Limb (tissue), 2 donors: ENCODE measurements around the gene UQCRH.
A peak's percentile ranks its signal among the peaks of the same experiment; 100 is the strongest.

Experiments
- DNase-seq, 2 donors: peaks; one replicate each; pipeline ENCODE4 v3.0.0-alpha.2; 2016; ENCODE audit errors: extremely low spot score in 2 of 2

The UQCRH gene

DNA sequence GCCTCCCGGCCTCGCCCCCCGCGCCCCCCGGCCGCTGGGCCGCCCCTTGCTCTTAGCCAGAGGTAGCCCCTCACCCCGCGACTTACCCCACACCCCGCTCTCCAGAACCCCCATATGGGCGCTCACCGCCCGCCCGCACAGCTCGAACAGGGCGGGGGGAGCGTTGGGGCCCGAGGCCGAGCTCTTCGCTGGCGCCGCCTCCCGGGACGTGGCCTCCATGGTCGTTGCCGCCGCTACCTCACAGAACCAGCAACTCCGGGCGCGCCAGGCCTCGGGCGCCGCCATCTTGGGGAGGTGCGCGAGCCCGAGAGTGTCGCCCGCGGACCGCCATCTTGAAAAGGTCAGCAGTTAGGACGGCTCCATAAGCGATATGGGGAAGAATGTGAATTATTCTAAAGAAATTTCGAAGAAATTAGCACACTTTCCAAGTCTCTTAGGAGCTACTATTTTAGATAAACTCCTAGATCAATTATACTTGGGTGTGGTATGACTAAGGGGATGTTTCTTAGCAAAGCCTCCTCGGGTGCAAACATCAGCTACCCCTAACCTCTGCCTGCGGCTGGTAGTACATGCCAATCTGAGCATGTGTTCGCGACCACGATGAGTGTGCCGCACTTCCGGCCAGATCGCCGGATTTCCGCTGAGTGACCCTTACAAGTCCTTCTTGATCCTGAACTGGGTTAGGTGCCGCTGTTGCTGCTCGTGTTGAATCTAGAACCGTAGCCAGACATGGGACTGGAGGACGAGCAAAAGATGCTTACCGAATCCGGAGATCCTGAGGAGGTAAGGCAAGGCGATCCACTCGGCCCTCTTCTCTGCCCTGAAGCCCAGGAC is at the start of gene UQCRH, which contains the start of gene LRRC41:
TSS of gene UQCRH (plus strand) at position 661 of the 834 bp plus-strand sequence. CDS start at position 730, 69 bp downstream.
TSS of gene LRRC41 (minus strand) at position 579 of the 834 bp plus-strand sequence. CDS start at position 285, 294 bp downstream.
- DNase-seq = peak; percentile 95 to 96

DNA sequence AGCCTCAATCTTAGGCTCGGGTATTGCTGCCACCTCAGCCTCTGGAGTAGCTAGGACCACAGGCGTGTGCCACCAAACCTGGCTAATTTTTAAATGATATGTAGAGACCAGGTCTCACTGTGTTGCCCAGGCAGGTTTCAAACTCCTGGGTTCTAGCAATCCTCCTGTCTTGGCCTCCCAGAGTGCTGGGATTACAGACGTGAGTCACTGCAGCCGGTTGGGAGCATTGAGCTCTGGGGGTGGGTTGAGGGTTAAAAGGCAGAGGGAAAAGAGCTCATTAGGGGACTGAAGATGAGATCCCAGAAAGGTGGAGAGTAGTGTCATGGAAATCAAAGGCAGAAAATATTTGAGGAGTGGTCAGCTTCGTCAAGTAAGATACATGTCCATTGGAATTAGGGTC is 48.8 kb upstream of the UQCRH start:
- no peak for DNase-seq

DNA sequence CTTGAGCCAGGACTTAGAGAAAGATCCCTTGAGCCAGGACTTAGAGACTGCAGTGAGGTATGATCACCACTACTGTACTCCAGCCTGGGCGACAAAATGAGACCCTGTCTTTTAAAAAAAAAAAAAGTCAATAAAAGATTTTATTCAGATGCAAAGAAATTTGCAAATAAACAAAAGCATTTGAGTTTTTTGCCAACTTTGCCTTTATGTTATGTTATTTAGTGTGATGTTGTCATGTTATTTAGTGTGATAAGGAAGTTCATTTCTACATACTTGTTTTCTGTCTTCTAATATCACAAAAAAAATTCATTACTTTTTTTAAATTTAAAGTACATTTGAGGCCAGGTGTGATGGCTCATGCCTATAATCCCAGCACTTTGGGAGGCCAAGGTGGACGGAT is 47.0 kb upstream of the UQCRH start:
- no peak for DNase-seq

DNA sequence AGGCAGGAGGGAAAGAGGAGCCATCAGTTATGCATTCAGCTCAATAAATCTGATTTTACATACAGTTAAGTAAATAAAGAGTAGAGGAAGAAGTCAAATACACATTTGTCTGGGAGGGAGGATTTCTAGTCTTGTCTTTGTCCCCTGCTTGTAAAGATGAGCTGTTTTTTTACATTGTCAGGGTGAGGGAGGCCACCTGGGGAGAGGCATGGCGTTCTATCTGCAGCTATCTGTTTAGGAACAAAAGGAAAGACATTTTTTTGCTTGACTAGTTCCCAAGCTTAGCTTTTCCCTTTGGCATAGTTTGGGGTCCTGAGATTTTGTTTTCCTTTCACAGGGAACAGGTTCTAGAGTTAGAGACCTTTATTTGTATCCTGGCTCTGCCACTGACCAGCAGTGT is 41.0 kb upstream of the UQCRH start:
- DNase-seq = no peak

DNA sequence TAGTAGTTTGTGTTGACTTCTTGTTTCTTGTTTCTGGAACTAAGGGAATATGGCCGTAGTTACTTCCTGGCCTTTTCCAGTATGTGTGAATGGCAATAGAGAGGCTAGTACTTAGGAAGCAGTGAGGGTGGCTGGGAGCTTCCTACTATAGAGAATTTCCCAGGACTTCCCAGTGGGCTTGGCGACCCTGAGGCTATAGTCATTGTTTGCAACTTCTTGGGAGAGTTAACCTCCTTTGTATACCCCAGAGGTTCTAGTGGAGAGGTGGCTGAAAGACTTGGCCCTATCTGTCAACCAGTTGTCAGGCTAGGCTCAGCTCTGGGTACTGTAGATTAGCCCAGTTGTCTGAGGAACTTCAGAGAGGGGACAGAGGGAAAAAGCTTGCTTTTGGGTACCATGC is 40.4 kb upstream of the UQCRH start:
- DNase-seq = no peak

DNA sequence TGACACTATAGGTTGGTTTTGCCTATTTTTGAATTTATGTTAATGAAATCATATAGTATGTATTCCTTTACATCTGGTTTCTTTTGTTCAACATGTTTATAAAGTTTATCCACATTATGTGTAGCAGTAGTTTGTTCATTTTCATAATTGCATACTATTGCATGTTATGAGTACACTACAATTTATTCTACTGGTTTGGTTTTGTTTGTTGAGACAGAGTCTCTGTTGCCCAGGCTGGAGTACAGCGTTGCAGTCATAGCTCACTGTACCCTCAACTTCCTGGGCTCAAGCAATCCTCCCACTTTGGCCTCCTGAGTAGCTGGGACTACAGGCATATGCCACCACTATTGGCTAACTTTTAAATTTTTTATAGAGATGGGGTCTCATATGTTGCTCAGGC is 34.9 kb upstream of the UQCRH start:
- DNase-seq = no peak

DNA sequence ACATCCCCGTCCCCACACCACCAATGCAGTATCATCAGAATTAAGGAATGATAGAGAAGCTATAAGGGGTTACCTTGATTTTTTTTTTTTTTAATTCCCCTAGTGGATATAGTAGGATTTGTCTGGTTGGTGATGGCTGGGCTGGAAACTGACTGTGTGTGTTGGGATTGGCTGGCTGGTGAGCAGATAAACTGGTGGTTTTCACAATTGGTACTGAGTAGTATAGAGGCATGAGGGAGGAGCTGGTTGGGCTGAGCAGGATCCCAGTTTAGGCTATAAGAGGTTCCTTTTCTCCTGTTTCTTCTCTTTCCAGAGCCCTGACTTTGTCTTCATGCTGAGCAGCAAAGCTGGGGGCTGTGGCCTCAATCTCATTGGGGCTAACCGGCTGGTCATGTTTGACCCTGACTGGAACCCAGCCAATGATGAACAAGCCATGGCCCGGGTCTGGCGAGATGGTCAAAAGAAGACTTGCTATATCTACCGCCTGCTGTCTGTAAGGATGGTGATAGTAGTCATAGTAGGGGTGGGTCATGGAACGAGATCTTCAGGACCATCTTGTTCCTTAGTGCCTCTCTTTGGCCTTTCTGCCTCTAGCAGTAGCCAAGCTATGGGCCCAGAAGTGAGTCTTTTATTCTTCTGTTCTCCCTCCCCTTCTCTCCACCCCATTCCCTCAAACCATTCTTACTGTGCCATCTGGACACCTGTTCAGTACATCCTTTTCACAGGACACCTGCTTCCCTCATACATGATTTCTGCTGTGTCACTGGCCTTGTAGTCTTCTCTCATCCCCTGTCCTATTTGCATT is 29.1 kb upstream of the UQCRH start:
- no peak for DNase-seq

DNA sequence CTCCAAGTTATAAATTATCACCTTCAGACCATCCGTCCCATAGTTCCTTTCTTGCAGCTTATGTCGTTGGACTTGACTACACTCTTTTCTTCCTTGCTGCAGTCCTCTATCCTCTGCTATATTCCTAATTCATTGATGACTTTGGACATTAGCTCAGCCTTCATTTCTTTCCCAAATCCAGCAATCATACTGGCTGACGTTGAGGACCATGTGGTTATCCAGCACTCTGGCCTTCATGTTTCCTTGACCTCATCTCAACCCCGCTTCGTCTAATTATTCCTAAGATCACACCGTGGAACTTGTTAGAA is 28.5 kb upstream of the UQCRH start:
- no peak for DNase-seq

DNA sequence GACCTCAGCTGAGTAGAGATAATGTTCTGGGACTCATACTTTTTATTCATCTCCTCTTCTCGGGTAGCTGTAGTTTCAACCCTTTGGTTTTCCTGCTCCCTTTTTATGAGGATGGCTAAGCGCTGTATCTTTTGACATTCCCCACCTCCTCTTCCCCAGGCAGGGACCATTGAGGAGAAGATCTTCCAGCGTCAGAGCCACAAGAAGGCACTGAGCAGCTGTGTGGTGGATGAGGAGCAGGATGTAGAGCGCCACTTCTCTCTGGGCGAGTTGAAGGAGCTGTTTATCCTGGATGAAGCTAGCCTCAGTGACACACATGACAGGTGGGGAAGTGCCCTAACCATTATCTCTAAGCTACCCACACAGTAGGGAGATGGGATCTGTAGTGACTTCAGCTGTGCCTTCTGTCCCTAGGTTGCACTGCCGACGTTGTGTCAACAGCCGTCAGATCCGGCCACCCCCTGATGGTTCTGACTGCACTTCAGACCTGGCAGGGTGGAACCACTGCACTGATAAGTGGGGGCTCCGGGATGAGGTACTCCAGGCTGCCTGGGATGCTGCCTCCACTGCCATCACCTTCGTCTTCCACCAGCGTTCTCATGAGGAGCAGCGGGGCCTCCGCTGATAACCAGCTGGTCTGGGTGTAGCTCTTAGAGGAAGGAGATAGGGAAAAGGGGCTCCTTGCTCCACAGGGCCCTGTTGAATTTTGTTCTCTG is 25.7 kb upstream of the UQCRH start:
- DNase-seq = no peak

DNA sequence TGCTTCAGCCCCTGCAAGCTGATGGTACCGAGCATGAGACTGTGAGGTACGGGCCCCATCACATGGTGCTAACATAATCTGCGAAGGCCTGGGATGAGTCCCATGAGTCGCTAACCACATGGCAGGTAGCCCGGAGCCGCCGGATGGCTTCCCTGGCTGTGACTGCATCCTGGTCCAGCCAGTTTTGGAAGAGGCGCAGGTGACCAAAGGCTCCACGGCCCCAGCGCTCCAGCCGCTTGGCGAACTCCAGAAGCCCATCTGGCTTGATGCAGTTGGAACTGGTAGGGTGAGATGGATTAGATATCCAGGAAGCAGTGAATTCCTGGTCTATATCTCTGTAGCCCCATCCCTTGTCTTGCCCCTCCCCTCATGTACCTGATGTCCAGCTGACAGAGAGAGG is 24.7 kb upstream of the UQCRH start:
- no peak for DNase-seq

DNA sequence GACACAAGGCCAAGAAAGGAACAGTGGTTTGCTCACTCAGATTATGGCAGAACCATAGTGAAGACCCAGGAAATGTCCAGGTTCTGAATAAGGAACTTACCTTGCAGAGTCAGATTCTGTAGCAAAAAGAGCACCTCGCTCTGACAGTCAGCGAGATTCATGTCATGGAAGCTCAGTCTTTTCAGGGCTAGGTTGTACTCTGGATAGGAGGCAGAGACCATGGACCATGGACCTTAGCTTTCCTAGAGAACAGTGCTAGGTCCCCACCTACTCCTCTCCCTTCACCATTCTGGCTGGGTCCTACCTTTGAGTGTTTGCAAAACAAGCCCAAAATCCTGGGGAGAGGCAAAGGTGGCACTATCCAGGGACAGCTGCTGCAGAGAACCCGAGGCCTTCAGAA is 23.4 kb upstream of the UQCRH start:
- DNase-seq = no peak

DNA sequence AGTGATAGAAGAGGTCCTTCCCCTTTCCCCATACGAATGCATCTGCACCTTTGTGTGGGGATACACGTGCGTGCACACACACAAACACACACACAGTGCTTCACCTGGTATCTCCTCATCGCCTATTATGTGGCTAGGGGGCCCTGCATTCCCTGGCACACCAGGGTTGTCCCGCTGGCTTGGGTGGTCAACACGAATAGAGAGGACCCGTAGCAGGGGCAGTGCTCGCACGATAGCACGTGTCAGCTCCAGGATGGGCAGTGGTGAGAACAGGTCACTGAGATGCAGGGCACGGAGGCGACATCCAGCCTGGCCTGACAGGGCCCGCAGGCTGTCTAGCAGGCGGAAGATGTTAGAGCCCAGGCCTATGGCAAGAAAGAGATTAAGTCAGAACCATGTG is 22.5 kb upstream of the UQCRH start:
- DNase-seq = no peak

DNA sequence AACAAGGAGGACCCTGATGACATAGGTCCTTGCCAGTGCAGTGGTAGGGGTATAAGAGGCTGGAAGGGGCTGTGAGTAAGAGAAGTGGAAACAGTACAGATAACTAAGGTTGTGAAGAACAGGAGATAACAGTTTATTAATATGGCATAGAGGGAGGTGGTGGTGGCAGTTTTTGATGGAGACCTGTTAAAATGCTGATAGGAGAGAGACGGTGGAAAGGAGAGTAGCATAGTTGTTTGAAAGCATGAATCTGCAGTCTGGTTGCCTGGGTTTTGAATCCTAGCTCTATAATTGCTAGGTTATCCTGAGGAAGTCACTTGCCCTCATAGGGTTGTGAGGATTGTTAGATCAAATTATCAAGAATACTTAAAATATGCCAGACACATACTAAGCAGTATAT is 19.4 kb upstream of the UQCRH start:
- no peak for DNase-seq

DNA sequence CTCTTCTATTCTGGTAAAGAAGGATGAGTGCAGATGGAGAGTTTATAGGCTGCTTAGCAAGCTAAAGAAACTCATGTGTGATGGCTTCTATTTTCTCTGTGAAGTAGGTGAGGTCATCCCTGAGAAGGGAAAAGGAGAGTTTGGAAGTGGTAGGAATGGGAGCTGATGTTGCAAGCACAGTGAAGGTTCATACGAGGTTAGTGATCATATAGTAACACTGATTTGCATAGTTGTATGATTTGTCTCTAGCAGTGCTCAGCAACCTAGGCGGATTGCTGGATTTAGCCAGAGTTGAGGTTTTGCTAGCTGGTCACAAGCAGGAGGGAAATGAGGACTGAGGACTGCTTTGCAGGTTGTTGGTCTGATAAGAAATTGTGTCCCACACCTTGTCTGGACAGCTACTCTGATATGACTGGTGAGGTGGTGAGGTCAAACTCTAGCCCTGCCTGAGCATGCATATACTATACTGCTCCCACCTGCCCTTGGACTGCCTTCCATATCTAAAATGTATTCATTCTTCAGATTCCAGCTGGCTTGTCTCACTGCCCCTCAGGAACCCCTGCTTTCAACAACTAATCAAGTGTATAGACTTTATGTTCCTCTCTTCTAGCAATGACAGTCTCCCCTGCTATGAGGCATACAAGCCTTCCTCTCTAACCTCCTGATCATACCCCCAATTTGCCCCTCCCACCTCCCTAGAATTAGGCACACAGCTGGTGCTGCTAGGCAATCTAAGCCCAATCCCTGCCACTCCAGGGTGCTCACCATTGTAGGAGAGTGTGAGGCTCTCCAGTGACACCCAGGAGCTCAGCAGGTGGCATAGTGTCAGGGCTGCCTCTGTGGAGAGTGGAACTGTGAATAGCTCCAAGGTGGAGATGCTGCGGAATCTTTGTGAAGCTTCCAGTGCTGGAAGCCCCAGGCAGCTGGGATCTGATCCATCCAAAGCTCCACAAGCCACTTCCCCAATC is 18.6 kb upstream of the UQCRH start:
- DNase-seq = no peak

DNA sequence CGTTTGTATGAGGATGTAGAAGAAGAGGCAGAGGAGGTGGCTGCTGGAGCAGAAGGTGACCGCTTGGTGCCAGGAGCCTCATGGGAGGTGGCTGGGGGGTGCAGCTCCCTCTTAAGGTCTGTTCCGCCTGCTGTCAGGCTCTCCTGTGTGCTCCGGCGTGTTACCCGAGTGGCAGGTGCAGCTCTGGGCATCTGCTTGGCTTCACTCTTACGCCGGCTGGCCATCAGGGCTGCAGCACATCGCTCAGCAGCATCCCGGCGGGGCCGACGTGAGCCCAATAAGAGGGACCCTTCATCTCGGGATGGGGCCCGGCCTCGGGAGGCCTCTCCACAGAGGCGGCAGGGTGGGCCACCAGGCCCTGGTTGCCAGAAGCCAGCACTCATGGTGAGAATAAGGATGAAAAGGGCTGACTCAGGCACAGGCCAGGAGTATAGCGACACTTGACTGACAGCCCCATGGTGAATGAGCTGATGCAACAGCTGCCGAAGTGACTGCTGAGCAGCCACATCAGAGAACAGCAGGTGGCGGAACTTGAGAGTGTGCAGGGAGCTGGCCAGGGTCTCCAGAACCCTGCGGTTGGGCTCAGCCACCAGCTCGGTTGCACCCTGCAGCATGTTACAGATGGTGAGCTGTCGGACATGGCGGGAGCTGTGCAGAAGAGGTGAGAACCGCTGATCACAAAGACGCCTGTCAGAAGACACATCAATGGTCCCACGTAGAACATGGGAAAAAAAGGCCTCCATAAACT is 17.6 kb upstream of the UQCRH start:
- peak; percentile 46 to 49 for DNase-seq

DNA sequence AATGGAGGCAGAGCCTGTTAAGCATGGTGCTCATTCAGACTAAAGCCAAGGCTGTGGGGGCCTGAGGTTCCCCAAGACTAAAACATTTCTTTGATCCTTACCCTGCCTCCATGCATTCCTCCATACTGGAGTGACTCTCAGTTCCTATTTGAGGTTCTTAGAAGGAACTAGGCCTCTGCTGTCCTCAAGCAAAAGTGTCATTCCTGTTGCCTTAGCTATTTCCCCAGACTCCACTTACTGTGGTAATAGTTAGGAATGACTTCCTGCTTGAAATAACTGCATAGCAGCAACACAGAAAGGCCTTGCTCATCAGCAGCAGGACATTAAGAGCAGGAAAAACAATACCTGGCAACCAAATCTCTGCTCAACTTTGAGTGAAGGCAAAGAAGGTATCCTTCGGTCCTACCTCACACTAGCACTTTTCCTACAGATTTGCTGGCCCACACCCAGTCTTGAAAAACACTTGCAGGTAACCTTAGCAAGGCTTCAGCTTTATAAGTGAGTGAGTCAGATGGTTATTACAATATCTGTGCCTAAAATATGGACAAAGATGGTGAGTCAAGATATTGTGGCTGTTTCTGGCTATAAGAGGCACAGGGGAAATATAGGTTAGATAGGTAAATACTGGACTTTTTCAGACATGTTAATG is 14.9 kb upstream of the UQCRH start:
- no peak for DNase-seq

DNA sequence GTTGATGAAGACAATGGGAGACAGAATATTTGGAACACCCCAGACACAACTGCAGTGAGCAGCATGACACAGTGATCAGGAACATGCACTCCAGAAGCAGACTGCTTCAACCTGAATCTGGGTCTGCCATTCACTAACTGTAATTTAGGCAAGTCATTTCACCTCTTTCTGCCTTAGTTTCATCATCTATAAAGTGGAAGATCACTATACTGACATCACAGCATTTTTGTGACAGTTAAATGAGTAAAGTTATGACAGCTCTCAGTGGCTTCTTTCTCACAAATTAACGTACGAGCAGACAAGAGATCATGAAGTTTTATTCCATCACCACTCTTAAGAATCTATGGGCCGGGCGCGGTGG is 14.4 kb upstream of the UQCRH start:
- no peak for DNase-seq

DNA sequence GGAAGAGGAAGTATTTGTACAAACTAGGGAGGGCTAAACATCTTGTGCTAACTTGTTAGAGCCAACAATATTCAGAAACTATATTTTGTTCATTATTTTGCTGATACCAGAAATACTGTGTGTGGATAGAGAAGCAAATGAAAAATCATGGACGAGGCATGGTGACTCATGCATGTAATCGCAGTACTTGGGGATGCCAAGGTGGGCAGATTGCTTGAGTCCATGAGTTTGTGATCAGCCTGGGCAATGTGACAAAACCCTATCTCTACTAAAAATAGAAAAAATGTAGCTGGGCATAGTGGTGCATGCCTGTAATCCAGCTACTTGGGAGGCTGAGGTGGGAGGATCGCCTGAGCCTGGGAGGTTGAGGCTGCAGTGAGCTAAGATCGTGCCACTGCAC is 13.5 kb upstream of the UQCRH start:
- no peak for DNase-seq

DNA sequence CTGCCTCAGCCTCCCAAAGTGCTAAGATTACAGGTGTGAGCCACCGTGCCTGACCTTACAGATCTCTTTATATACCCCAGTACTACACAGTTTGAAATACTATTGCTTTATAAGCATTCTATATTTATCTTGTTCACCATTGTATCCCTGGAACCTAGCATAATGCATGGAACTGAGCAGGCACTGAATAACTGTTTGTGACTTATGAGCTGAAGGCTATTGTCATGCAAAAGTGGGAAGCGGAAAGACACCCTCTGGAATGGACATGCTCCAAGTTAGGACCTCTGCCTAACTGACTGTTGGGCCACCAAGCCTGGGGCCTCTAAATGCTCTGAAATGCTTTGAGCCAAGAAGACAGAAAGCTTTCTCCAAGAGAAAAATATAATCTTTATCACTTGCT is 8.2 kb upstream of the UQCRH start:
- DNase-seq = no peak

DNA sequence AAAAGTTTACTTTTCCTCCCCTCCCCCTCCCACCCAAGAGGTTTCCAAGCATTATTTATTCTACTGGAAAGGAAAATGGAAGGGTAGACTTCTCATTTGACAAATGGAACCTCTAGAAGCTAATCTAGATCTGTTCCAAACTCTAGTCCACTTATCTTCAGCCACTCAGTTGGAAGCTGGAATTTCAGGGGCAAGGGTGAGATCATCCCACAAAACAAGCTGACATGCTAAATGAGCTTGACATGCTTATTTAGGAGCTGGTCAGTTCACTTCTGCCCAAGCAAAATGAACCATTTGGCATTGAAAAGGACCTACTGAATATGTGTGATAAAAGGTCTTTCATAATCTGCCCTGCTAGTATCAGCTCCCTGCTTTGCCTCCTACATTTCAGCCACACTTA is 5.1 kb upstream of the UQCRH start:
- DNase-seq = no peak
